LNCAP (cell line): ENCODE results near the gene ERLEC1.

ENCODE experiments used
- CTCF ChIP-seq: fragments of 450-650 bp; IDR thresholded peaks from 2 replicates; pipeline ENCODE4 v1.5.1; 2017; ENCODE audit warnings: mild to moderate bottlenecking

The ERLEC1 gene

DNA sequence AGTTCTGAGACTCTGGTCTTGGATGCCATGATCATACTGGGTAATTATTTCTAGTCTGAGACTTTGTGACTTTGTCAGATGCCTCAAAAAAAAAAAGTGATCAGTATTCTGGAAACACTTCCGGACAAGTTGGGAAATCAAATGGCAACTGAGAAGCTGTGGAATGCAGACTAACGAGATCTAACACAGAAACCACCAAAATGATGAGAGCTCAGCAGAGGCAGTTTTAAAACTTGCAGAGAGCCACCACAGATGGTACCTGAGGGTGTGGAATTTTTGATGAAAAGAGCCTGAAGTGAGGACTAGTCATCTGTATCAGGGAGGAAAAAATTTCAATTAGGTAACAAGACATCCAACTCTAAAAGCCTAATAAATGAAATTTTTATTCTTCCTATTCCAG is 78.4 kb downstream of the ERLEC1 start:
- TF ChIP-seq CTCF: no peak

DNA sequence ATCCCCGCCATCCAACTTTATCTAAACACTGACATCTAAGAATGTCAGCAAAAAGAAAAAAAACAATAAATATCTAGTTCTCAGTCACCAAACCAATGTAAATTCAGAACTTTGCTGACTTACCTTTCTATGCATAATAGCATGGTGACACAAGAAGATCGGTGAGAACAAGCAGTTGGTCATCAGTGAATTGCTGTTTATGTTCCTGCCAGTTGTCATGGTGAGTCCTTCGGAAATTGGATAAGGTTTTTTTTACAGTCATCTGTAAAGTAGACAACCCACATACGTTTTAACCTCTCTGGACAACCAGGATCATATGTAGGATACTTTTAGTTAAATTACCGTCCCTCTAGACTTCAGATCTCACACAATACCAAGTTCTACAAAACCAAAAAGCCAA is 79.1 kb downstream of the ERLEC1 start:
- no peak for TF ChIP-seq CTCF

DNA sequence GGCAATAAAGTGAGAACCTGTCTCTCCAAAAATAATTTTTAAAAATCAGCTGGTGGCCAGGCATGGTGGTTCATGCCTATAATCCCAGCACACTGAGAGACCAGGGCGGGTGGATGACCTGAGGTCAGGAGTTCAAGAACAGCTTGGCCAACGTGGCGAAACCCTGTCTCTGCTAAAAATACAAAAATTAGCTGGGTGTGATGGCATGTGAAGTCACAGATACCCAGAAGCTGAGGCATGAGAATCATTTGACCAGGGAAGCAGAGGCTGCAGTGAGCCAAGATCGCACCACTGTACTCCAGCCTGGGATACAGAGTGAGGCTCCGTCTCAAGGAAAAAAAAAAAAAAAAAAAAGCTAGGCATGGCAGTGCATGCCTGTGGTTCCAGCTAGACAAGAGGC is 80.3 kb downstream of the ERLEC1 start:
- TF ChIP-seq CTCF: no peak

- TF ChIP-seq CTCF: no peak
Measured at GRCh38 chr2:53867773-53868172, 80.9 kb downstream of the ERLEC1 start.
